ENCODE data around the gene TOX2. TPM values are rescaled to one million over a fixed set of nuclear protein-coding genes. Genes with fewer than 3 reads are reported as not detected.

The TOX2 gene
- total RNA-seq, 1 experiment from 2014 or later: not detected

DNA sequence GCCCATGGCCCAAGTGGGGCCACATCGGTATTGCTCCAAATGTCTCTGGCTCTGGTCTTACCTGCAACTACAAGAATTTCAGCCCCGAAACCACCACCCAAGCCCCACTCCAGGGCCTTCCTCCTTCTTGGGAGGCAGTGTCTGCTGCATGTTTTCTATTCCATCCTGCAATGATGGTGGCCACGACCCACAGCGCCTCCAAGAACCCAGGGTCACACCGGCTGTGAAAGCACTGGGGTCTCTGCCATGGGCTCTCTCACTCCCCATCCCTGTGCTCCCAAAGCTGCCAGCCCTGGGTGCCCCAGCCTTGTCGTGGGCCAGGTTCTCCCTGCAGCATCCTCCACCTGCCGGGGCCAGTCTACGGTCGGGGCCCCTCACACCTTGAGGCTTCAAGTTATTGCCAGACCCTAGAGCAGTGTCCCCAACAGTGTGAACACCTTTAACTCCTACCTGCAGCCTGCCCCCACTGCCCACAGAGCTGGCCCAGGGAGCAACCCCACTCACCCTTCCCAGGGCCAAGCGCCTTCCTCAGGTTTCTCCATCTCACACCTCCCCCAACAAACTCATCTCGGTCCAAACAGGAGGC is 157.0 kb downstream of the TOX2 start:
- Mint-ChIP-seq H3K9me3 (ENCODE audit: unreplicated experiment) (no peaks in the 10 kb centered on the region), H3K36me3 (ENCODE audit: insufficient read depth, unreplicated experiment) (no peaks in the 10 kb centered on the region), H3K27me3 (ENCODE audit: insufficient read depth, unreplicated experiment) (peaks cover 50% of the 10 kb centered on the region), H3K4me1 (ENCODE audit: low read depth, unreplicated experiment) (no peaks in the 10 kb centered on the region), H3K27ac (ENCODE audit: unreplicated experiment) (no peak overlapping the region), H3K4me3 (ENCODE audit: unreplicated experiment) (no peak overlapping the region)
- no TSS peak for BruUV-seq (replicated peaks)
- peak in 1 of 2 experiments; percentile 40 for DNase-seq
- ChIA-PET CTCF (interaction anchor here (1.0 kb wide), 1 partner anchor 9 kb away, joined by 8 read pairs; no protein-coding TSS in a partner anchor), POLR2A (no interaction called here)
- Histone ChIP-seq H3K9me3 (no peaks in the 10 kb centered on the region), H3K27me3 (replicated peaks; ENCODE audit: control insufficient read depth, insufficient read depth, low read length) (peaks cover 3% of the 10 kb centered on the region), H3K4me1 (no peaks in the 10 kb centered on the region), H3K36me3 (ENCODE audit: control insufficient read depth, insufficient read depth, low read length) (no peaks in the 10 kb centered on the region), H3K4me3 (ENCODE audit: low read depth, low read length) (no peak overlapping the region)
- TF ChIP-seq, protein P1, sequence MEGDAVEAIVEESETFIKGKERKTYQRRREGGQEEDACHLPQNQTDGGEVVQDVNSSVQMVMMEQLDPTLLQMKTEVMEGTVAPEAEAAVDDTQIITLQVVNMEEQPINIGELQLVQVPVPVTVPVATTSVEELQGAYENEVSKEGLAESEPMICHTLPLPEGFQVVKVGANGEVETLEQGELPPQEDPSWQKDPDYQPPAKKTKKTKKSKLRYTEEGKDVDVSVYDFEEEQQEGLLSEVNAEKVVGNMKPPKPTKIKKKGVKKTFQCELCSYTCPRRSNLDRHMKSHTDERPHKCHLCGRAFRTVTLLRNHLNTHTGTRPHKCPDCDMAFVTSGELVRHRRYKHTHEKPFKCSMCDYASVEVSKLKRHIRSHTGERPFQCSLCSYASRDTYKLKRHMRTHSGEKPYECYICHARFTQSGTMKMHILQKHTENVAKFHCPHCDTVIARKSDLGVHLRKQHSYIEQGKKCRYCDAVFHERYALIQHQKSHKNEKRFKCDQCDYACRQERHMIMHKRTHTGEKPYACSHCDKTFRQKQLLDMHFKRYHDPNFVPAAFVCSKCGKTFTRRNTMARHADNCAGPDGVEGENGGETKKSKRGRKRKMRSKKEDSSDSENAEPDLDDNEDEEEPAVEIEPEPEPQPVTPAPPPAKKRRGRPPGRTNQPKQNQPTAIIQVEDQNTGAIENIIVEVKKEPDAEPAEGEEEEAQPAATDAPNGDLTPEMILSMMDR (IDR thresholded peaks at IDR 0.05; ENCODE audit: insufficient read depth in 1 of 2, low read depth in 1 of 2, low read length in 1 of 2, severe bottlenecking in 1 of 2, unreplicated experiment in 1 of 2): no peak
- intact Hi-C loops (cut with micrococcal nuclease; ENCODE audit: unreplicated experiment): no loop called here

DNA sequence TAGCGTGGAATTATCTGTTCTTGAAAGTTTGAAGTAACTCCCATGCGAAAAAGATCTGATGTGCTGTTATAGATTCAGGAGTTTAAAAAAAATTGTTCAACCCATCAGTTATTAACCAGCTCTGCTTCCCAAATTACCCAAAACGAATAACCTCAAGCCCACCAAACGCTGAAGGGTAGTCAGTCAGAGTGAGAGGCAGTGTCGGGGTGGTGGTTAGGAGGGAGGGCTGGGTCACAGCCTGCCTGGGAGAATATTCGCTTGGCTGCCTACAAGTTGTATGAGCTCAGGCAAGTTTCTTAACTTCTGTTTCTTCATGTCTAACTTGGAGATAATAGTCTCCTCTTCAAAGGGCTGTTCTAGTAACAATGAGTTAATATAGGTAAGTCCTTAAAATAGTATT is 157.7 kb downstream of the TOX2 start:
- intact Hi-C loops (cut with micrococcal nuclease; ENCODE audit: unreplicated experiment): no loop called here

DNA sequence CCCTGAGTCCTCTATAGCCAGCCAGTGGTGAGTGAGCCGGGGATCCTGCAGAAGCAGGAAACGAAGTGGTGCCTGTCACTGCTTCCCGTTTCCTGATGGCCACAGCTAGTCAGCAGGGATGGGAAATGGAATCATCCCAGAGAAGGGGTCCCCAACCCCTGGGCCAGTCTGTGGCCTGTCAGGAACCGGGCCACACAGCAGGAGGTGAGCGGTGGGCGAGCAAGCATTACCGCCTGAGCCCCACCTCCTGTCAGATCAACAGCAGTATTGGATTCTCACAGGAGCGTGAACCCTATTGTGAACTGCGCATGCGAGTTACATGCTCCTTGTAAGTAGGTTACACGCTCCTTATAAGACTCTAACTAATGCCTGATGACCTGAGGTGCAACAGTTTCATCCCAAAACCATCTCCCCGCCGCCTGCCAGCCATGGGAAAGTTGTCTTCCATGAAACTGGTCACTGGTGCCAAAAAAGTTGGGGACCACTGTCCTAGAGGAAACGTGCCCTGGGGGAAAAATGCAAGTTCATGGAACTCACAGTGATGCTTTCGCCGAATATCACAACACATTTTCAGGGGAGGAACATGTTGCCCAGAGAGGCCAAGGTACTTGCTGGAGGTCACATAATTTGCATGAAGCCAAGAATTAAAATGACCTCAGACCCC is 158.5 kb downstream of the TOX2 start:
- H3K27ac Mint-ChIP-seq (ENCODE audit: unreplicated experiment): no peak overlapping the region
- Histone ChIP-seq H3K4me3 (ENCODE audit: low read depth, low read length) (no peak overlapping the region), H3K27me3 (replicated peaks; ENCODE audit: control insufficient read depth, insufficient read depth, low read length) (peaks cover 3% of the 10 kb centered on the region; the same call in 1 of the 2 replicates), H3K9me3 (no peaks in the 10 kb centered on the region), H3K4me1 (no peaks in the 10 kb centered on the region), H3K36me3 (ENCODE audit: control insufficient read depth, insufficient read depth, low read length) (no peaks in the 10 kb centered on the region)
- H3K9me3 Mint-ChIP-seq (ENCODE audit: unreplicated experiment): no peaks in the 10 kb centered on the region
- intact Hi-C loops (cut with micrococcal nuclease; ENCODE audit: unreplicated experiment): no loop called here
- TF ChIP-seq, protein P1 (IDR thresholded peaks at IDR 0.05; ENCODE audit: insufficient read depth in 1 of 2, low read depth in 1 of 2, low read length in 1 of 2, severe bottlenecking in 1 of 2, unreplicated experiment in 1 of 2): no peak
- peaks cover 46% of the 10 kb centered on the region for H3K27me3 Mint-ChIP-seq (ENCODE audit: insufficient read depth, unreplicated experiment)
- H3K4me3 Mint-ChIP-seq (ENCODE audit: unreplicated experiment): no peak overlapping the region
- ChIA-PET CTCF (no interaction called here), POLR2A (no interaction called here)
- no peaks in the 10 kb centered on the region for H3K4me1 Mint-ChIP-seq (ENCODE audit: low read depth, unreplicated experiment)
- BruUV-seq (replicated peaks): no TSS peak
- DNase-seq: peak in 1 of 2 experiments; percentile 37
- H3K36me3 Mint-ChIP-seq (ENCODE audit: insufficient read depth, unreplicated experiment): no peaks in the 10 kb centered on the region

More for the DNA sequence above, 157.7 kb downstream of the TOX2 start:
- Histone ChIP-seq H3K4me1 (no peaks in the 10 kb centered on the region), H3K4me3 (ENCODE audit: low read depth, low read length) (no peak overlapping the region), H3K27me3 (replicated peaks; ENCODE audit: control insufficient read depth, insufficient read depth, low read length) (peaks cover 3% of the 10 kb centered on the region; the same call in 1 of the 2 replicates), H3K36me3 (ENCODE audit: control insufficient read depth, insufficient read depth, low read length) (no peaks in the 10 kb centered on the region), H3K9me3 (no peaks in the 10 kb centered on the region)
- Mint-ChIP-seq H3K36me3 (ENCODE audit: insufficient read depth, unreplicated experiment) (no peaks in the 10 kb centered on the region), H3K4me1 (ENCODE audit: low read depth, unreplicated experiment) (no peaks in the 10 kb centered on the region), H3K27me3 (ENCODE audit: insufficient read depth, unreplicated experiment) (peaks cover 49% of the 10 kb centered on the region), H3K4me3 (ENCODE audit: unreplicated experiment) (no peak overlapping the region), H3K9me3 (ENCODE audit: unreplicated experiment) (no peaks in the 10 kb centered on the region), H3K27ac (ENCODE audit: unreplicated experiment) (no peak overlapping the region)
- POLR2A ChIA-PET: no interaction called here
- CTCF ChIA-PET: interaction anchor here (0.6 kb wide), 1 partner anchor 16 kb away, joined by 3 read pairs; no protein-coding TSS in a partner anchor
- DNase-seq: no peak
- TF ChIP-seq, protein P1 (IDR thresholded peaks at IDR 0.05; ENCODE audit: insufficient read depth in 1 of 2, low read depth in 1 of 2, low read length in 1 of 2, severe bottlenecking in 1 of 2, unreplicated experiment in 1 of 2): no peak
- BruUV-seq (replicated peaks): no TSS peak

All from Caco-2 (cell line).